GM12878 (cell line): ENCODE measurements around the gene ASB6. TPM values are rescaled to one million over a fixed set of nuclear protein-coding genes. Genes with fewer than 3 reads are reported as not detected.

Experiments
- ATAC-seq: fragments of 200-7000 bp; cut with Tn5 transposase; 3 replicates; pipeline ENCODE4 v1.9.1; 2020; ENCODE audit warnings: mild to moderate bottlenecking, moderate library complexity
- BruUV-seq: library from RNA; stranded (reverse); fragments of 400-500 nt; replicated peaks from 2 replicates; lab custom pipeline; 2021; lab: Mats Ljungman, UMichigan
- CTCF ChIA-PET: fragments of 300-600 bp; sonication (Branson Sonifier 250); formaldehyde crosslinking; extraction: SDS; loops from one replicate; lab custom pipeline; 2021; ENCODE audit warnings: inconsistent platforms; lab: Yijun Ruan, JAX
- POLR2A ChIA-PET: fragments of 350-600 bp; formaldehyde crosslinking; extraction: SDS; loops from one replicate; lab custom pipeline; 2021; ENCODE audit warnings: inconsistent platforms; lab: Charles Lee
- RAD21 ChIA-PET: fragments of 300-600 bp; sonication (Branson Sonifier 250); formaldehyde crosslinking; loops from one replicate; lab custom pipeline; 2023; ENCODE audit warnings: antibody characterized with exemption; ENCODE audit not compliant: unreplicated experiment; lab: Charles Lee
- SMC1A ChIA-PET: fragments of 300-600 bp; sonication (Branson Sonifier 250); formaldehyde crosslinking; loops from one replicate; lab custom pipeline; 2023; ENCODE audit not compliant: unreplicated experiment, uncharacterized antibody; lab: Charles Lee
- DNase-seq: peaks from one replicate; pipeline ENCODE4 v3.0.0-alpha.2; 2011; ENCODE audit warnings: low read depth, low spot score
- FAIRE-seq: peaks from 3 replicates; lab custom pipeline; 2011; peaks lifted over from hg19 to GRCh38; lab: Jason Lieb, UNC
- H2AFZ ChIP-seq: 2 replicates; pipeline ENCODE4 v1.6.0; 2011; ENCODE audit warnings: low read depth, low read length, control low read depth; ENCODE audit not compliant: control insufficient read depth
- H3K27ac ChIP-seq: 2 replicates; pipeline ENCODE4 v1.5.1; 2011; ENCODE audit warnings: control low read depth; ENCODE audit not compliant: control insufficient read depth, insufficient read depth
- H3K27me3 ChIP-seq, 2 experiments: replicated peaks in 1 of 2; 2 replicates each; pipeline versions ENCODE4 v1.6.0 to v1.6.1; 2011; ENCODE audit warnings: low read length in 1 of 2; ENCODE audit not compliant: control insufficient read depth in 2 of 2, insufficient read depth in 2 of 2
- H3K36me3 ChIP-seq, 2 experiments: 2 replicates each; pipeline ENCODE4 v1.5.1; 2011; ENCODE audit warnings: low read length in 1 of 2; ENCODE audit not compliant: control insufficient read depth in 2 of 2, insufficient read depth in 2 of 2
- H3K4me1 ChIP-seq: 2 replicates; pipeline ENCODE4 v1.6.1; 2011; ENCODE audit warnings: mild to moderate bottlenecking, low read length, moderate library complexity, mixed read lengths; ENCODE audit not compliant: control insufficient read depth, insufficient read depth
- H3K4me2 ChIP-seq: 2 replicates; pipeline ENCODE4 v1.6.0; 2011; ENCODE audit warnings: control low read depth; ENCODE audit not compliant: control insufficient read depth, insufficient read depth
- H3K4me3 ChIP-seq: fragments of 200-600 bp; sonication (generic); 2 replicates; pipeline ENCODE4 v1.5.1; 2016
- H3K79me2 ChIP-seq: 2 replicates; pipeline ENCODE4 v1.6.0; 2011; ENCODE audit warnings: low read length; ENCODE audit not compliant: control insufficient read depth, insufficient read depth
- H3K9ac ChIP-seq: 2 replicates; pipeline ENCODE4 v1.8.0; 2011; ENCODE audit warnings: low read length, control low read depth, mixed read lengths; ENCODE audit not compliant: control insufficient read depth, insufficient read depth
- H3K9me3 ChIP-seq: replicated peaks from 3 replicates; pipeline ENCODE4 v1.5.1; 2011; ENCODE audit warnings: mild to moderate bottlenecking, low read length; ENCODE audit not compliant: control insufficient read depth, insufficient read depth
- H4K20me1 ChIP-seq: 2 replicates; pipeline ENCODE4 v1.6.0; 2011; ENCODE audit not compliant: control insufficient read depth, insufficient read depth
- IRF4 ChIP-seq: IDR thresholded peaks from 2 replicates; pipeline ENCODE4 v1.6.1; 2011; ENCODE audit warnings: low read depth, low read length
- PML ChIP-seq: IDR thresholded peaks from 2 replicates; pipeline ENCODE4 v1.6.1; 2012; ENCODE audit warnings: low read length, inconsistent platforms
- SPI1 ChIP-seq: IDR thresholded peaks from 2 replicates; pipeline ENCODE4 v1.6.1; 2011; ENCODE audit warnings: low read depth, mild to moderate bottlenecking, low read length, moderate library complexity, borderline replicate concordance; ENCODE audit not compliant: insufficient read depth
- ZBTB40 ChIP-seq: fragments of 450-650 bp; IDR thresholded peaks from 2 replicates; pipeline ENCODE4 v1.6.1; 2016; ENCODE audit warnings: mild to moderate bottlenecking, moderate library complexity, borderline replicate concordance
- WGBS: methylation state at CpG from one replicate; pipeline ENCODE4 v1.1.6; 2016; ENCODE audit warnings: low lambda C conversion rate; ENCODE audit not compliant: insufficient replicate concordance, insufficient coverage; ENCODE audit errors: missing lambda C conversion rate; 5-methylcytosine and 5-hydroxymethylcytosine counted together
- in situ Hi-C: fragments of 300-500 bp; cut with MboI; formaldehyde crosslinking; loops from 9 replicates; pipeline ENCODE4 v1.14.3; 2018; ENCODE audit warnings: mixed read lengths
- intact Hi-C: fragments of 100-400 bp; cut with micrococcal nuclease; formaldehyde crosslinking; loops from one replicate; pipeline ENCODE4 v1.14.2; 2022; ENCODE audit not compliant: unreplicated experiment
- polyA plus RNA-seq, 11 experiments: library from polyadenylated mRNA; depleted of rRNA in 4 of 11; unstranded in 6 of 11; stranded (reverse) in 5 of 11; fragments of >200 nt; fragmentation: Nextera tagmentation in 4 of 11; fragmentation: Illumina TruSeq in 1 of 11; extraction: Ambion mirVana in 4 of 11; extraction: Trizol in 1 of 11; gene quantifications; 1 replicate in 1 of 11; 2 replicates in 10 of 11; pipeline versions ENCODE4 v1.2.1 to v1.2.3, GENCODE V29; 2011 to 2016; ENCODE audit warnings: inconsistent platforms in 2 of 11, missing spikeins in 2 of 11, low read depth in 1 of 11
- total RNA-seq, 4 experiments: library from RNA; depleted of rRNA in 3 of 4; stranded (reverse); fragments of >200 nt in 3 of 4; fragmentation: Illumina TruSeq in 1 of 4; extraction: Trizol in 1 of 4; gene quantifications; 2 replicates each; pipeline versions ENCODE4 v1.2.1 to v1.2.3, GENCODE V29; 2013 to 2021

ASB6 gene
- total and polyA plus RNA-seq, 10 of the 15 experiments (the other 5 are each of a cell fraction or from before 2014, with no cell fraction given) = 0.80 to 18.2 (median 9.9) TPM

GRCh38 chr9:129627556-129628440, 14.2 kb downstream of the ASB6 start:
- in situ Hi-C loops = no loop called here

GRCh38 chr9:129626625-129627284, 15.2 kb downstream of the ASB6 start:
- FAIRE-seq = peak; percentile 49
- ChIA-PET SMC1A (interaction anchor here (1.4 to 6.8 kb wide), 6 partner anchors 168 to 495 kb away, joined by 3 to 83 read pairs (median 18); partner anchors contain the start of gene IER5L), CTCF (interaction anchor here (0.6 to 5.2 kb wide), 11 partner anchors 9 to 501 kb away, joined by 3 to 194 read pairs (median 3); no protein-coding TSS in a partner anchor), RAD21 (interaction anchor here (0.6 to 6.4 kb wide), 9 partner anchors 13 to 501 kb away, joined by 3 to 130 read pairs (median 7); partner anchors contain the start of gene IER5L), POLR2A (interaction anchor here (0.6 to 3.0 kb wide), 2 partner anchors 484 to 487 kb away, joined by 3 to 21 read pairs; no protein-coding TSS in a partner anchor)
- intact Hi-C loops (no loop called here), in situ Hi-C loops (no loop called here)
- Histone ChIP-seq H3K79me2 (peaks cover 54% of the 10 kb centered on the region), H3K4me1 (peaks cover 18% of the 10 kb centered on the region), H3K9ac (peak overlapping the region; percentile 95), H2AFZ (peak overlapping the region; percentile 94), H3K9me3 (no peaks in the 10 kb centered on the region), H4K20me1 (no peaks in the 10 kb centered on the region), H3K4me2 (peak overlapping the region; percentile 74), H3K4me3 (peak overlapping the region; percentile 93), H3K27me3 (no peaks in the 10 kb centered on the region), H3K36me3 (peaks cover 0 to 3% of the 10 kb centered on the region in 2 experiments; a peak in 3 of 4 replicates), H3K27ac (peak overlapping the region; percentile 90)
- BruUV-seq = no TSS peak
- ATAC-seq = peak; percentile 45
- DNase-seq = no peak
- WGBS = 3% methylated on average over 20 of the region's 20 CpGs
- 0 out of 2 replicates have a peak, but pooled peaks have one; percentile 20 for TF ChIP-seq PML
- TF ChIP-seq ZBTB40 = peak; percentile 59; the same call in 1 of the 2 replicates

More at GRCh38 chr9:129627556-129628440, 14.2 kb downstream of the ASB6 start:
- TF ChIP-seq SPI1 (peak; percentile 77; the same call in 1 of the 2 replicates), IRF4 (no peak)
- RAD21 ChIA-PET = interaction anchor here (0.8 to 6.4 kb wide), 4 partner anchors 16 to 502 kb away, joined by 3 to 130 read pairs (median 3); no protein-coding TSS in a partner anchor
- no peaks in the 10 kb centered on the region for H4K20me1 ChIP-seq
- no peak for DNase-seq
- peak overlapping the region; percentile 90; the same call in 1 of the 2 replicates for H3K27ac ChIP-seq
- POLR2A ChIA-PET = interaction anchor here (0.6 to 1.5 kb wide), 2 partner anchors 11 to 20 kb away, joined by 3 read pairs; no protein-coding TSS in a partner anchor
- WGBS = 71% methylated on average over 12 of the region's 12 CpGs
- peaks cover 3% of the 10 kb centered on the region in 2 experiments; a peak in 3 of 4 replicates for H3K36me3 ChIP-seq
- no peak for FAIRE-seq
- CTCF ChIA-PET = interaction anchor here (0.6 to 5.2 kb wide), 7 partner anchors 8 to 496 kb away, joined by 3 to 94 read pairs (median 3); no protein-coding TSS in a partner anchor
- H3K9me3 ChIP-seq = no peaks in the 10 kb centered on the region
- no peak for ATAC-seq
- H2AFZ ChIP-seq = no peak overlapping the region
- peak overlapping the region; percentile 74 for H3K4me2 ChIP-seq
- BruUV-seq = no TSS peak
- H3K9ac ChIP-seq = peak overlapping the region; percentile 95
- intact Hi-C loops = no loop called here
- H3K79me2 ChIP-seq = peaks cover 55% of the 10 kb centered on the region
- no peaks in the 10 kb centered on the region for H3K27me3 ChIP-seq
- peaks cover 18% of the 10 kb centered on the region for H3K4me1 ChIP-seq
- SMC1A ChIA-PET = interaction anchor here (1.4 to 6.8 kb wide), 4 partner anchors 169 to 496 kb away, joined by 3 to 83 read pairs (median 4); no protein-coding TSS in a partner anchor
- H3K4me3 ChIP-seq = peak overlapping the region; percentile 93
